Activated CD8-positive, alpha-beta memory T cell treated with anti-CD3 and anti-CD28 coated beads for 36 hours (primary cell): Measurements from ENCODE around the gene KSR2. TPM values are rescaled to one million over a fixed set of nuclear protein-coding genes. Genes with fewer than 3 reads are reported as not detected.

ENCODE experiments used
- CTCF ChIA-PET: fragments of 350-600 bp; sonication (Branson Sonifier 250); formaldehyde crosslinking; loops from one replicate; lab custom pipeline; 2021; ENCODE audit warnings: antibody characterized with exemption; lab: Charles Lee
- POLR2A ChIA-PET: fragments of 350-600 bp; sonication (Branson Sonifier 250); formaldehyde crosslinking; loops from one replicate; lab custom pipeline; 2021; ENCODE audit warnings: antibody characterized with exemption; lab: Charles Lee
- total RNA-seq, 2 experiments: library from RNA; stranded (reverse); gene quantifications; one replicate each; pipeline ENCODE4 v1.2.3, GENCODE V29; 2021

The KSR2 gene
- total RNA-seq, 2 experiments from 2014 or later, result 0.02 TPM; not detected in 1

DNA sequence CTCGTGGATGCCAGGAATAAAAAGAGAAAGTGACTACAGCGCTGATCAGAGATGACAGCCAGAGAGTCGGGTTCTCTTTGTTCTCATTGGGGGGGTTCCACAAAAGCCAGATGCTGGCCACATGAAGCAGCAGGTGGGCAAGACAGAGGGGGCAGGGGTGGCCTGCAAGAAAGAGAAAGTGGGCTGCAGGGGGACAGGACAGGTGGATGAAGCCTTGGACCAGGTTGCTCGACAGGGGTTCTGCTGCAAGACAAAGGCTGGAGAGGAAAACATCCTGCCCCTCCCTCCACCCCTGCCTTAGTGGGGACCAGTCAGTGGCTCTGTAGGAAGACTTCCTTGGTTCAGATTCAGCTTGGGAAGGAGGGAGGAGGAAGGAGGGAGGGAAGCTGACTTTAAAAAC, 126.2 kb downstream of the KSR2 start:
- ChIA-PET CTCF (no interaction called here), POLR2A (no interaction called here)

DNA sequence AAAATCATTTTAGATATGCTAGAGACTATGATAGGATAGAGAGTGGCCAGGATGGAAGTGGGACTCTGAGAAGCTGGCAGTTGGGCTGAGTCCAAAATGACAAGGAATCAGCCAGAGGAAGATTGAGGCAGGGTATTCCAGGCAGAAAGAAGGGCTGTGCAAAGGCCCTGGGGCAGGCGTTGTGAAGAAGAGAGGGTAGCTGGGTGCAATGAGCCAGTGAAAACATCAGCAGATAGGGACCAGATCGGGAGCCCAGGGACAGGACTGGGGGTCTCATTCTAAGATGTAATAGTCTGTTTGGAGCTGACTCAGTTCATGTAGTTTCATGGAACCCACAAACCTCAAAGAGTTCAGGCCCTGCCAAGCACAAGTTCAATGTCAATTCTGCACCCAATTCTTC, 126.6 kb downstream of the KSR2 start:
- POLR2A ChIA-PET, result no interaction called here
- CTCF ChIA-PET, result no interaction called here

DNA sequence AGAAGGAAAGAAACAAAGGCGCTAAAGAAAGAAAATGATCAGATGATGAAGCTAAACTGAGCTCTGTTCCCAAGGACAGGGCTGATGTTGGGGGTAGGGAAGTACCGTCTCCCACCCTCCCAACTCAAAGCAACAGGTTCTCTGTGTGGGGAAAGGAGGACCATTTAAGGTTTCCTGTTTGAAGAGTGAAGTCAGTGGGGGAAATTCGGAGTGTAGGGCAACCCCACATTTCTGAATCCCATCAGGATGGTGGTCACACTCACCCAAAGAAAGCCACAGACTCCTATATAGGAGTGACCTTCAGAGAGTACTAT, 131.1 kb downstream of the KSR2 start:
- ChIA-PET CTCF (interaction anchor here (0.7 to 2.7 kb wide), 9 partner anchors 10 to 601 kb away, joined by 3 to 17 read pairs (median 5); no protein-coding TSS in a partner anchor), POLR2A (no interaction called here)

DNA sequence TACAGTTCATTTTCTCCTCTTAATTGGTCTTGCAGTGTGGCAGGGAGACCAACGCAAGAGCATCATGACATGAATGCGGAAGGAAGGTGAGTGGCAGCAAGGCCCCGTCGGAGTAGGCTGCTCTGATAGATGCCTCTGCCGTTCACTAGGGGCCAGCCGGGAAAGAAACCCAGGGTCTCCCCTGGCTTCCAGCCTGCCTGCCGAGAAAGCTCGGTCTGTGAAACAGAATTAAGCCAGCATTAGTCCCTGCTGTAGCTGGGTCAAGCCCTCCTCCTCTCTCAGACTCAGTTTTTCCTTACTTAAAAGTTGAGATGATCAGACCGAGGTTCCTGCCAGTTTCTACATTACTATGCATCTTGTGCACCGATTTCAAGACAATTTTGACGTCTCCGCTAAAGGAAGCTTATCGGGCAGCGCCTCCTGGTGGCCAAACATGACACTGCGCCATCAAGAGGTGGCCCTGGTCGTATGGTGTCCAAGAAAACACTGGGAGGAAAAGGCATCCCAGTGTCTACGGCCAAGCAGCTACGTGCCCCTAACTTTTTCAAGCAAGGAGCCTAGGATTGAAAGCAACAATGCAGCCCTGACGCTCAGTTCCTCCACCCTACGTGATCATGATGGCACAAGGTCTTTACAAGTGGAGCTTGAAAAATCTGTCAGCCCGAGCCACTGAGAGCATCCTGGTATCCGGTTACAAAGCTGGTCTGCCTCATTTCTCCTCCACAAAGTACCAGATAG, 131.6 kb downstream of the KSR2 start:
- POLR2A ChIA-PET, result no interaction called here

DNA sequence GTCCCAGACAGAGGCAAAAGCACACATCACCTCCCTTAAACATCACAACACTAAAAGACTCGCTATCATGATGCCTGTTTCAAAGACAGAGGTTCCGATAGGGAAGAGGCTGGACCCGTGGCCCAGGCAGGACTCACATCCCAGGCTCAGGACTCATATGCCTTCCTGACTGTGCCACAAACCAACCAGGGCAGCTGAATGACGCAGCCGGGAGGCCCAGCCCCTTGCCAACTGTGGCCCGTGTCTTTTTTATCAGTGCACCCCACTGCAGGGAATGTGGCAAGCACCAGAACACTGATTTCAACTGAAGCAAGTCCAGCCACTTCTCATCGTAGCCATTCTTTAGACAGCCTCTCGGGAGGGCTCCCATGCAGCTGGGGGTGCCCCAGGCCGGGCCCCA, 132.3 kb downstream of the KSR2 start:
- ChIA-PET POLR2A (no interaction called here), CTCF (interaction anchor here (0.8 to 2.7 kb wide), 8 partner anchors 9 to 600 kb away, joined by 3 to 17 read pairs (median 6); no protein-coding TSS in a partner anchor)

More for the DNA sequence above, 131.6 kb downstream of the KSR2 start:
- CTCF ChIA-PET, result interaction anchor here (0.6 to 2.7 kb wide), 11 partner anchors 10 to 601 kb away, joined by 3 to 17 read pairs (median 5); no protein-coding TSS in a partner anchor

DNA sequence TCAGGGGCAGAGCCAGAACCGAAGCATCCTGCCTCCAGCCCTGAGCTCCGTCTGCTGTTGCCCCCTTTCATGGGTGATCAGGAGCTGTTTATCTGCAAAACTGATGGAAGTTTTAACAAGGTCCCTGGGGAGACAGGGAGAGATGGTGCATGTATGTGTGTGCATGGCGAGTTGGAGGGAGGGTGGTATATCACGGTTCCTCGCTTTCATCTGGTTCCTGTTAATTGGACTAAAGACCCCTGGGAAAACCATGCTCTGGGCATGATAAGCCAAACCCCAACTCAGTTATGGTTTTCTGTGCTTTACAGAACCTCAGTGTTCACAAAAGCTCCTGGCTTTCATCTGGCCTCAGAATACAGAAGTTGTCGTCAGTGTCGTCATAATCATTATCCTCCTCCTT, 133.6 kb downstream of the KSR2 start:
- POLR2A ChIA-PET, result no interaction called here
- CTCF ChIA-PET, result interaction anchor here (1.5 to 2.7 kb wide), 2 partner anchors 9 to 468 kb away, joined by 3 to 9 read pairs; no protein-coding TSS in a partner anchor

DNA sequence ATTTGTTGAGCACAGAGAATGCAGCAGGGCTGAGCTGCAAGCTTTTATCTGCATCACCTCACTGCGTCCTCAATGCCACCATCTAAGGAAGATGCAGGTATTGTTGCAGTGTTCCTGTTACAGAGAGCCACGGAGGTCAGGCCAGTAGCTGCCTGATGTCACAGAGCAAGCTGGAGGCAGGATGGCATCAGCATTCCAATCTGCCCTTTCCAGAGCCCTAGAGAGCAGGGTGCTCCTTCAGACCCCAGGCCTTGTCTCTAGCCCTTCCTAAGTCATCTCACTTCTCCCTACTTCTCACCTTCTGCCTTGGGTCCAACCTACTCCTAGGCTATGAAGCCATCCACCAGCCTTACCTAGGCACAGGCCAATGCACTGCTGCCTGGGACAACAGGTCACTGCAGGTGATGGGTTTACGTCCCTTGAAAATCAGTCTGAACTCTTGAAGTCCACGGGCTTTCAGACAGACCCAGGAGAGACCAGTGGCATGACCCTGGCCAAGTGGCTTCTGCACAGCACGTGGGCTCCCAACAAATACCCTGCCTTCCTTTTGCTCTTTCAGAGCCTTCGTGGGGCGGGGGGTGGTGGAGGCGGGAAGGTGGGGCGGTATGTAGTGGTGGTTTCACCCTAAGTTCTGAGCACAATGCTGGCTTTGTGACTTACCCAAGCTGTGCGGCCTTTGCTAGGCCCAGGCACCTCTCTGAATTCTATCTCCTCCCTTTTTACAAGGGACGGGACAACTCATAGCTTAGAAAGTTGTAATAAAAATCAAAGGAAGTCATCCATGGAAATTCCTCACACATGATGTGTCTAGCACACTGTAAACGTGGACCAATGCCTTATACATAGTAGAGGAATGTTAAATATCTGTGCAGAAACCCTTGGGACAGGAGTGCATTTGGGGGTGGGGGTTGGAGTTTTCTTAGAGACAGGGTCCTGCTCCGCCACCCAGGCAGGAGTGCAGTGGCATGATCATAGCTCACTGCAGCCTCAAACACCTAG, 136.0 kb downstream of the KSR2 start:
- CTCF ChIA-PET, result no interaction called here
- POLR2A ChIA-PET, result no interaction called here

DNA sequence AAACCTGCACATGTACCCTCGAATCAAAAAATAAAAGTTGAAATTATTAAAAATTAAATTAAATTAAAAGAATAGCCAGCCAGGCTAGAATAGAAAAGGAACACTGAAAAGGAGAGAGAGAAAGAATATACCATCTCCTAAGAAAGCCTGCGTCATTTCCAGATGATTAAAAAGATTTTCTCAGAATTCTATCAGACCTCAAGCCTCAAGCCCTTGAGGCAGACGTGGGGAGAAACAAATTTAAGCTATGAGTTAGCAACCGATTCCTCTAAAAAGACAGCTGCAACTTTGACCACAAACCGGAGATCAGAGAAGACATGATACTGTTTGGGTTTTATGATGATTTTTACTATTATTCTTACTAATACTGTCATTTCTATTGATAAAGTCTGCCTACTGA, 138.3 kb downstream of the KSR2 start:
- CTCF ChIA-PET, result no interaction called here

DNA sequence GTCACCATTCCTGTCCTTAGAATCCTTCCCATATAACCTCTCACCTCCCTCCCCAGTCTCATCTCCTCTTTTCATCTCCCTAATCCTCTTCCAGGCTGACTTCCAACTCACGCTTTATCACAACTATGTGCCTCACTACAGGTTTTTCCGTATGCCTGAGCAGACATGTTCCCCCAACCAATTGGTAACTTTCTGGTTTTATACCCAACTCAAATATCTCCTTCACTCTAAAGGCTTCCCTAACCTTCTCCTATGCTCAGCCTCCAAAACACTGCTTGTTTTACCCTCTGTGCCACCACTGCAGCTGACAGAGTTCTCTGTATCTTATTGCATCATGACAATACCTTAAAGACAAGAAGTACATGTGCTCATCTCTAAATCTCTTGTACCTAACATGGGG, 139.7 kb downstream of the KSR2 start:
- POLR2A ChIA-PET, result no interaction called here
- CTCF ChIA-PET, result no interaction called here

More for the DNA sequence above, 138.3 kb downstream of the KSR2 start:
- POLR2A ChIA-PET, result no interaction called here

DNA sequence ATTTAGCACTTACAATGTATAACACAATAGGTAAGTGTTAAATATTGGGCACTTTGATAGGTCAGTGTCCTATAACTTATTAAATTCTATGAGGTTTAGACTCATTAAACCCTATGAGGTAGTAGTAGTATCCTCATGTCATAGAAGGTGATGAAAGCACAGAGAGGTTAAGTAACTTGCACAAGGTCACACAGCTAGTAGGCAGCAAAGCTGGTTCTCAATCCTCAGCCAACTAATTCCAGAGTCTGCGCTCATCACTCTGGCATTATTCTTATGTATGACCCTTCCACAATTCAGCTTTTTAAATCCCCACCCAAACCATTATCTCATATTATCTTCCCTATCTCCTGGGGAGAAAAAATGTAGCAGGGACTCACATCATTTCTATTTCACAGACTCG, 141.1 kb downstream of the KSR2 start:
- ChIA-PET POLR2A (no interaction called here), CTCF (interaction anchor here (0.7 to 2.1 kb wide), 2 partner anchors 9 to 461 kb away, joined by 3 to 5 read pairs; no protein-coding TSS in a partner anchor)

DNA sequence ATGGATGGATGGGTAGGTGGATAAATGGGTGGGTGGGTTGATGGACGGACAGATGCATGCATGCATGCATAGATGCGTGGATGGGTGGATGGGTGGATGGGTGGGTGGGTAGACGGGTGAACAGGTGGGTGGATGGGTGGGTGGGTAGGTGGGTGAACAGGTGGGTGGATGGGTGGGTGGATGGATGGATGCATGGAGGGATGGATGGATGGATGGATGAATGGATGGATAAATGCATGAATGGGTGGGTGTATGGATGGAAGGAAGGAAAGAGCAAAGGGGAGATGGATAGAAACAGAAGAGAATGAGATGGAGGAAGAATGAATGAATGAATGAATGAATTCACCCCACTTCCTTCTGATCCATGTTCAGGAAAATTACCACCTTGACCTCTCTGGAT, 143.0 kb downstream of the KSR2 start:
- POLR2A ChIA-PET, result no interaction called here

DNA sequence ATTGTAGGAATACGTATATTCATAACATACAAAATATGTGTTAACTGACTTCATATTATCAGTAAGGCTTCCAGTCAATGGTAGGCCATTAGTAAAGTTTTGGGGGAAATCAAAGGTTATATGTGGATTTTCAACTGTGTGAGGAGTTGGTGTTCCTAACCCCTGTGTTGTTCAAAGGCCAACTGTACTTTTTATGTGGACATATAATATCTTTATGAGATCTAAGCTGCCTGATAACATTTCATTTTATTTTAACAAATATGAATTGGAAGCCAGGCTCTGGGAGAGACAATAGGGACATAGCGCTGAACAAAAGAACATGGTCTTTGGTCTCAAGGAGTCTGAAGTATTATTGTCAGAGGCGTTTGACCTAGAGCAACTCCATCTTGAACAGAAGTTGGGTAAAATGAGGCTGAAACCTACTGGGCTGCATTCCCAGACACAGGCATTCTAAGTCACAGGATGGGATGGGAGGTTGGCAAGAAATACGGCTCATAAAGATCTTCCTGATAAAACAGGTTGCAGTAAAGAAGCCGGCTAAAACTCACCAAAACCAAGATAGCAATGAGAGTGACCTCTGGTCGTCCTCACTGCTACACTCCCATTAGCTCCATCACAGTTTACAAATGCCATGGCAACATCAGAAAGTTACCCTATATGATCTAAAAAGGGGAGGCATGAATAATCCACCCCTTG, 147.2 kb downstream of the KSR2 start:
- ChIA-PET CTCF (no interaction called here), POLR2A (no interaction called here)

More for the DNA sequence above, 143.0 kb downstream of the KSR2 start:
- CTCF ChIA-PET, result interaction anchor here (1.0 kb wide), 1 partner anchor 56 kb away, joined by 3 read pairs; no protein-coding TSS in a partner anchor

DNA sequence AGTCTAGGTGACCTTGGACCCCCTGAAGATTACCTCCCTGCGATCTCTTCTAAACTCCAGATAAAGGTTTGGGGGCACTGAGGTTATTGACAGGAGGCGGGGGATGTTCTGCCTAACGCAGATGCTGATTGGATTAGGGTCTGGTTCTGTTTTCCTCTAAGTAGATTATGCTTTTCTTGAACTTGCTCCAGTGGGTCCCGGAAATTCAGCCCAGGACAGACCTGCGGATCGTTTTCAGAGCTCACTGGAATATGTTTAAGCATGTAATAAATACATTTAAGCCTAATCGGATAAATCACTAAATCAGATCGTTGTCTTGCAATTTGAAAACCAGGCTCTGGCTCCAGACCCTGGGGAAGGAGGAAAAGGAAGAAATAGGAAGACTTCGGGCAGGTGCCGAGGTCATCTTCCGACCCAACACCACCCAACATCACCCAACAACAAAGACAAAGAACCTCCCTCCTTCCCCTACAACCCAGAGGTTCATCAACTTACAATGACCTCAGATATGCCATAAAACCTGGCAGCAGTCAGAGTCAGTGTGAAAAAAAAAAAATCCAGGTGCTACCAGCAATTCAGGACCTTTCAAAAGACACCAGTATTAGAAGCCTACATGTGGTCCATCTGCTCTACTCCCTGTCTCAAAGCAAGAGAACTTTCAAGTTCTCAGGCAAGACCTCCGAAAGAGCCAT, 148.4 kb downstream of the KSR2 start:
- POLR2A ChIA-PET, result no interaction called here
- CTCF ChIA-PET, result interaction anchor here (1.3 kb wide), 1 partner anchor 129 kb away, joined by 3 read pairs; no protein-coding TSS in a partner anchor

DNA sequence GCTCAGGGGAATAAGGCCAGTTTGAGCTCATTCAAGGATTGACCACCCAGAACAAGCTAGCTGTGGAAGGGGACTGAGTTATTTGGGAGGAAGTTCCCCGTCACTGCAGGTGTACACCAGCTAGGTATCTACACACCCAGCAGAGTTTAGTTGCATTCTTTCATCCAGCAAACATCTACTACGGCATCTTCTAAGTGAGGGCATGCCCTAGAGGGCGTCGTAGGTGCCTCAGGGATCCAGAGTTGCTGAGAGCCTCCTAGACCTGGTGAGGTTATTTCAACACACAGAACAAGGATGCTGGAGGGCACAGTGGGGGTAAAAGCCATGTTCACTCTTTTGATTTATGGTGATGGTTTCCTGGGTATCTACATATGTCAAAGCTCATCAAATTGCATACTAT, 149.6 kb downstream of the KSR2 start:
- ChIA-PET CTCF (interaction anchor here (1.3 kb wide), 1 partner anchor 130 kb away, joined by 3 read pairs; no protein-coding TSS in a partner anchor), POLR2A (no interaction called here)

DNA sequence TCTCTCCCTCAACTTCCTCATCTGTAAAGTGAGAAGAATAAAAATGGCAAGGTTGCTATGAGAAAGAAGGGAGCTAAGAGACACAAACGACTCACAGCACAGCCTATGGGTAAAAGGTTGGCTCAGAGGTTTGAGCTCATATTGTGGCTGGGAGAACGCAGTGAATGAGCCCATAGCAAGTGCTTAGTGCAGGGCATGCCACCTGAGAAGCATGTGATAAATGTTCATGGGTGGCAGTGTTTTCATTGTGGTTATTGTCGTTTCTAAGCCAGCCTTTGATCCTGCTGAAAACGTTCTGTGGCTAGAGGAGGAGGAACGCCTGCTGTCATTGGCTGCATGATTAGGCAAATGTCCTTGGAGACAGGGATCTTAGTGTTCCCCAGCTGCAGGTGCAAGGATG, 150.4 kb downstream of the KSR2 start:
- POLR2A ChIA-PET, result no interaction called here
- CTCF ChIA-PET, result no interaction called here

DNA sequence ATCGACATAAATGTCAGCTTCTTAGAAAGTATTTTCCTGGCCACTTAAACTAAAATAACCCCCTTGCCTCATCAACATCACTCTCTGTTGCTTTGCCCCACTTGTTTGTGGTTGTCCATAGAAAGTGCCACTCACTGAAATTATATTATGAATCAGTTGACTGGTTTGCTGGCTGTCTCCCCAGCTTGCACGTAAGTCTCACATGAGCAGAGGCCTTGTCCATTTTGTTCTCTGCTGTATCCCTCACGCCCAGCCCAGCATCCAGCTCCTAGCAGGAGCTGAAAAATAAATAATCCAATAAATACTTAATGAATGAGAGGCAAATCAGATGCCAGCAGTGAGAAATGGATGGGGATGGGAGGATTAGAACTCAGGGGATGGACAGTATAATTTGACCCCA, 159.3 kb downstream of the KSR2 start:
- POLR2A ChIA-PET, result no interaction called here
- CTCF ChIA-PET, result no interaction called here

DNA sequence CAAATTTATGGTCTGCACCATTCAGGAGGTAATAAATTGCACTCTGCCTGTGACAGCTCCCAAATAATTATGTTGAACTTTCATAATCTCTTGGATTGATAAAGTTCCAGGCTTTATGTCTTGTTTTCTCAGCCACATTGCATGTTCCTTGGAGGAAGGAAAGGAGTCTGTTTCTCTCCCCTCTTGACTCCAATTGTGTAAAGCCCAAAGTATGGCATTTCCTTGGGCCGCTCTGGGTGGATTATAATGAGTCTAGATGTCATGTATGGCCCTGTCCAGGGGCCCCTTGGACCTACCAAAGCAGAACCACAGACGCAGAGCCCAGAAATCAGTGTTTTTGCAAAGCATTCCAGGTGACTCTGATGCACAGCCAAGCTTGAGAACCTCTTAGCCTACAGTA, 160.8 kb downstream of the KSR2 start:
- CTCF ChIA-PET, result no interaction called here
- POLR2A ChIA-PET, result no interaction called here

DNA sequence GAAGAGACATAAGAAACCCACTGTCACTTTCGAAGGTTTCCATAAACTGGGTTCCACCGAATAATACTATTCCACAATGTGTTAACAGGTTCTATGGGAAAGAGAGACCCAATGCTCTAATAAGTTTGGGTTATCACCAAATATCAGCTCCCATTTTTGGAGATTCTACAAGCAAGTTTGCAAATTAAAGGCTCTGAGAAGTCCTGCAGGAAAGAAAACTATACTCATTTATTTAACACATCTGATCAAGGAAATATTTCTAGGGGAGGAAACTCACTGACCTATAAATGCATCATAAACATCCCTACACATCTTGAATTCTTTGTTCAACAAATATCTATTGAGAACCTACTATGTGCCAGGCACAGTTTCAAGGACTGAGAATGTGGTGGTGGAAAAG, 161.4 kb downstream of the KSR2 start:
- ChIA-PET CTCF (no interaction called here), POLR2A (no interaction called here)

DNA sequence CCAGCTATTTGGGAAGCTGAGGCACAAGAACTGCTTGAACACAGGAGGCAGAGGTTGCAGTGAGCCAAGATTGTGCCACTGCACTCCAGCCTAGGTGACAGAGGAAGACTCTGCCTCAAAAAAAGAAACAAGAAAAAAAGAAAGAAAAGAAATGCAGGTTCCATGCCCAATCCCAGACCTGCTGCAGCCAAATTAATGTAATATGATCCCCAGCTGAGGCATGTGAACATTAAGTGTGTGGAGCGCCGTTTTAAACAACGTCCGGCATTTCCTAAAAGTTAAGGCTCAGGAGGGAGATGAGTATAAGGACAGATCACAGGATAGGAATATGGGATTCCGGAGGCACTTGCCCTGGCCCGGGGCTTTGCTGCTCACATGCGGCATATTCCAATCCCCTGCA, 162.9 kb downstream of the KSR2 start:
- POLR2A ChIA-PET, result no interaction called here

More for the DNA sequence above, 162.9 kb downstream of the KSR2 start:
- CTCF ChIA-PET, result no interaction called here
